Measurements from ENCODE around the gene EHD1. TPM values are rescaled to one million over a fixed set of nuclear protein-coding genes. Genes with fewer than 3 reads are reported as not detected.

The EHD1 gene
- total and polyA plus RNA-seq, 9 of the 15 experiments (the other 6 are each of a cell fraction or from before 2014, with no cell fraction given): 0.46 to 65.0 (median 16.4) TPM

DNA sequence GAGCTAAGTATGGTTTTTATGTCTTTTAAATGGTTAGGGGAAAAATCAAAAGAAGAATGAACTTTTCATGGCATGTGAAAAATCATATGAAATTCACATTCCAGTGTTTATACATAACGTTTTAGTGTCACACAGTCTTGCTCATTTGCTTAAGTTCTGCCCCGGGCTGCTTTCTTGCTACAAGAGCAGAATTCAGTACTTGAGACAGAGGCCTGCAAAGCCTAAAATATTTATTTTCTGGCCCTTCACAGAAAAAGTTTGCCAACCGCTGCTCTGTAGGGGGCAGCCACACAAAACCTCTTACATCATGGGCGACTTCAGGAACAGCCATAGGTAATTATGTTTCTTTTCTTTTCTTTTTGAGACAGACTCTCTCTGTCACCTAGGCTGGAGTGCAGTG lies 39.6 kb upstream of the EHD1 start (continued):
- TF ChIP-seq TAF1 (IDR thresholded peaks at IDR 0.05; ENCODE audit: control insufficient read depth, extremely low read depth, insufficient read depth, low read length, severe bottlenecking): peak; percentile 12
- peak; percentile 57 for TF ChIP-seq ATF7 (IDR thresholded peaks at IDR 0.05)
- no peak for TF ChIP-seq ZSCAN29 (IDR thresholded peaks at IDR 0.05)
- TF ChIP-seq HMGN3 (IDR thresholded peaks at IDR 0.05; ENCODE audit: borderline replicate concordance, extremely low read depth, insufficient read length, low read depth, low read length): no peak
- no peak for TF ChIP-seq ZBTB1 (CRISPR knock-in tag; IDR thresholded peaks at IDR 0.05; ENCODE audit: borderline replicate concordance, low read depth)
- no peak for TF ChIP-seq CREBBP (IDR thresholded peaks at IDR 0.05; ENCODE audit: low read depth, low read length)
- TF ChIP-seq MLX (CRISPR knock-in tag; conservative IDR thresholded peaks at IDR 0.05): no peak
- TF ChIP-seq SMARCA4 (IDR thresholded peaks at IDR 0.05): peak; percentile 28; the same call in 1 of the 2 replicates
- TF ChIP-seq, protein P1, sequence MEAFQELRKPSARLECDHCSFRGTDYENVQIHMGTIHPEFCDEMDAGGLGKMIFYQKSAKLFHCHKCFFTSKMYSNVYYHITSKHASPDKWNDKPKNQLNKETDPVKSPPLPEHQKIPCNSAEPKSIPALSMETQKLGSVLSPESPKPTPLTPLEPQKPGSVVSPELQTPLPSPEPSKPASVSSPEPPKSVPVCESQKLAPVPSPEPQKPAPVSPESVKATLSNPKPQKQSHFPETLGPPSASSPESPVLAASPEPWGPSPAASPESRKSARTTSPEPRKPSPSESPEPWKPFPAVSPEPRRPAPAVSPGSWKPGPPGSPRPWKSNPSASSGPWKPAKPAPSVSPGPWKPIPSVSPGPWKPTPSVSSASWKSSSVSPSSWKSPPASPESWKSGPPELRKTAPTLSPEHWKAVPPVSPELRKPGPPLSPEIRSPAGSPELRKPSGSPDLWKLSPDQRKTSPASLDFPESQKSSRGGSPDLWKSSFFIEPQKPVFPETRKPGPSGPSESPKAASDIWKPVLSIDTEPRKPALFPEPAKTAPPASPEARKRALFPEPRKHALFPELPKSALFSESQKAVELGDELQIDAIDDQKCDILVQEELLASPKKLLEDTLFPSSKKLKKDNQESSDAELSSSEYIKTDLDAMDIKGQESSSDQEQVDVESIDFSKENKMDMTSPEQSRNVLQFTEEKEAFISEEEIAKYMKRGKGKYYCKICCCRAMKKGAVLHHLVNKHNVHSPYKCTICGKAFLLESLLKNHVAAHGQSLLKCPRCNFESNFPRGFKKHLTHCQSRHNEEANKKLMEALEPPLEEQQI (IDR thresholded peaks at IDR 0.05): no peak
- no peak for TF ChIP-seq RB1 (IDR thresholded peaks at IDR 0.05; ENCODE audit: low read depth)
- TF ChIP-seq IRF2 (CRISPR knock-in tag; IDR thresholded peaks at IDR 0.05): no peak
- TF ChIP-seq, protein P2, sequence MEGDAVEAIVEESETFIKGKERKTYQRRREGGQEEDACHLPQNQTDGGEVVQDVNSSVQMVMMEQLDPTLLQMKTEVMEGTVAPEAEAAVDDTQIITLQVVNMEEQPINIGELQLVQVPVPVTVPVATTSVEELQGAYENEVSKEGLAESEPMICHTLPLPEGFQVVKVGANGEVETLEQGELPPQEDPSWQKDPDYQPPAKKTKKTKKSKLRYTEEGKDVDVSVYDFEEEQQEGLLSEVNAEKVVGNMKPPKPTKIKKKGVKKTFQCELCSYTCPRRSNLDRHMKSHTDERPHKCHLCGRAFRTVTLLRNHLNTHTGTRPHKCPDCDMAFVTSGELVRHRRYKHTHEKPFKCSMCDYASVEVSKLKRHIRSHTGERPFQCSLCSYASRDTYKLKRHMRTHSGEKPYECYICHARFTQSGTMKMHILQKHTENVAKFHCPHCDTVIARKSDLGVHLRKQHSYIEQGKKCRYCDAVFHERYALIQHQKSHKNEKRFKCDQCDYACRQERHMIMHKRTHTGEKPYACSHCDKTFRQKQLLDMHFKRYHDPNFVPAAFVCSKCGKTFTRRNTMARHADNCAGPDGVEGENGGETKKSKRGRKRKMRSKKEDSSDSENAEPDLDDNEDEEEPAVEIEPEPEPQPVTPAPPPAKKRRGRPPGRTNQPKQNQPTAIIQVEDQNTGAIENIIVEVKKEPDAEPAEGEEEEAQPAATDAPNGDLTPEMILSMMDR (IDR thresholded peaks at IDR 0.05 in 2 of 3, conservative IDR thresholded peaks at IDR 0.05 in 1 of 3; ENCODE audit: insufficient read depth in 2 of 3, low read depth in 1 of 3, low read length in 3 of 3): peak; percentile 32 to 59 (median 50); a peak in 3 of 6 replicates
- peak; percentile 66; the same call in 1 of the 2 replicates for TF ChIP-seq ZFX (CRISPR knock-in tag; IDR thresholded peaks at IDR 0.05)
- no peak for TF ChIP-seq SRSF3 (IDR thresholded peaks at IDR 0.05; ENCODE audit: insufficient read depth, low read length)
- TF ChIP-seq, protein P3, sequence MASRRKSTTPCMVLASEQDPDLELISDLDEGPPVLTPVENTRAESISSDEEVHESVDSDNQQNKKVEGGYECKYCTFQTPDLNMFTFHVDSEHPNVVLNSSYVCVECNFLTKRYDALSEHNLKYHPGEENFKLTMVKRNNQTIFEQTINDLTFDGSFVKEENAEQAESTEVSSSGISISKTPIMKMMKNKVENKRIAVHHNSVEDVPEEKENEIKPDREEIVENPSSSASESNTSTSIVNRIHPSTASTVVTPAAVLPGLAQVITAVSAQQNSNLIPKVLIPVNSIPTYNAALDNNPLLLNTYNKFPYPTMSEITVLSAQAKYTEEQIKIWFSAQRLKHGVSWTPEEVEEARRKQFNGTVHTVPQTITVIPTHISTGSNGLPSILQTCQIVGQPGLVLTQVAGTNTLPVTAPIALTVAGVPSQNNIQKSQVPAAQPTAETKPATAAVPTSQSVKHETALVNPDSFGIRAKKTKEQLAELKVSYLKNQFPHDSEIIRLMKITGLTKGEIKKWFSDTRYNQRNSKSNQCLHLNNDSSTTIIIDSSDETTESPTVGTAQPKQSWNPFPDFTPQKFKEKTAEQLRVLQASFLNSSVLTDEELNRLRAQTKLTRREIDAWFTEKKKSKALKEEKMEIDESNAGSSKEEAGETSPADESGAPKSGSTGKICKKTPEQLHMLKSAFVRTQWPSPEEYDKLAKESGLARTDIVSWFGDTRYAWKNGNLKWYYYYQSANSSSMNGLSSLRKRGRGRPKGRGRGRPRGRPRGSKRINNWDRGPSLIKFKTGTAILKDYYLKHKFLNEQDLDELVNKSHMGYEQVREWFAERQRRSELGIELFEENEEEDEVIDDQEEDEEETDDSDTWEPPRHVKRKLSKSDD (conservative IDR thresholded peaks at IDR 0.05; ENCODE audit: low read length): no peak
- peak; percentile 40; the same call in 1 of the 2 replicates for TF ChIP-seq CEBPB (tag; IDR thresholded peaks at IDR 0.05)
- TF ChIP-seq LEF1 (IDR thresholded peaks at IDR 0.05): no peak

Data from K562 (cell line).